ENCODE results near the gene DEPDC4. TPM values are rescaled to one million over a fixed set of nuclear protein-coding genes. Genes with fewer than 3 reads are reported as not detected.

Gene DEPDC4
- total RNA-seq, 1 donor from 2014 or later, result 1.7 TPM

DNA sequence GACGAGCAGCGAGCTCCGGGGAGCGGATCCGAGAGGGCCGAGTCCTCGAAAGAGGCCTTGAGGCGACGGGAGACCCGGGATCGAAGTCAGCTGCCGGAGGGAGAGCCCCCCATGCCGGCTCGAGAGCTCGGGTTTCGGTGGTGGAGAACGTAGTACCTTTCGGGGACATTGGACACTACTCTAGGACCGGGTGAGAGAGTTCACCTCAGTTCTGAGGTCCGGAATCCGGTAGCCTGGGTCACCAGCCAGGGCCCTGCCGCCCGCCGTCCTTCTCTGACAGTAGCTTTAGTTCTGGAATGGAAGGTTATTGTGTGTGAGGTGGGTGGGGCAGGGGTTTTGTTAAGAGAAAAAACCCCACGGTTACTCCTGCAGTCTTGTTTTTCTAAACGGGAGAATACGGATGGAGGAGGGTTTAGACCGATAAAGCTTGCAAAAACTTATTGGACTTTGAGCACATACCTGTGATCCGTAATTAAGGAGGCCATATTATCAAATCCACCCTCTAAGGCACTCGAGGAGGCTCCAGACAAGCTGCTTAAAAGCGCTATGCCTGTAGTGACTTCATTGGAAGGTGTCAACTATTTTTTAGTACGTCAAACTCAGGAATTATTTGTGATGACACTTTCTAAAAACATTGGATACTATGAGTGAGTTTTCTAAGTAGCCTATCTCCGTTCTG lies 863 bp upstream of the DEPDC4 start:
- FAIRE-seq (no peak), DNase-seq (ENCODE audit: low read depth) (peak; percentile 51)
- Histone ChIP-seq H3K36me3 (ENCODE audit: insufficient read depth, low read length) (no peaks in the 10 kb centered on the region), H3K4me3 (ENCODE audit: insufficient read depth, low read depth, low read length) (peak overlapping the region; percentile 76), H3K79me2 (ENCODE audit: insufficient read depth, low read length) (peaks cover 53% of the 10 kb centered on the region), H3K27ac (ENCODE audit: low read depth, low read length) (peak overlapping the region; percentile 88), H3K27me3 (ENCODE audit: insufficient read depth, low read length) (no peaks in the 10 kb centered on the region), H3K4me2 (ENCODE audit: low read length) (peak overlapping the region; percentile 85), H4K20me1 (ENCODE audit: insufficient read depth, low read length) (peaks cover 24% of the 10 kb centered on the region), H3K4me1 (ENCODE audit: insufficient read depth, low read length) (peaks cover 12% of the 10 kb centered on the region), H2AFZ (ENCODE audit: low read depth, low read length) (peak overlapping the region; percentile 84), H3K9me3 (ENCODE audit: insufficient read depth, low read depth, low read length) (no peaks in the 10 kb centered on the region), H3K9ac (ENCODE audit: low read length) (peak overlapping the region; percentile 92)
- Mint-ChIP-seq H3K27ac (ENCODE audit: unreplicated experiment) (peak overlapping the region; percentile 78), H3K9me3 (ENCODE audit: unreplicated experiment) (no peaks in the 10 kb centered on the region), H3K4me1 (ENCODE audit: low read depth, unreplicated experiment) (peaks cover 5% of the 10 kb centered on the region), H3K36me3 (ENCODE audit: low read depth, unreplicated experiment) (no peaks in the 10 kb centered on the region), H3K4me3 (ENCODE audit: unreplicated experiment) (peak overlapping the region; percentile 97), H3K27me3 (ENCODE audit: low read depth, unreplicated experiment) (no peaks in the 10 kb centered on the region)
- no peak for TF ChIP-seq EZH2 (IDR thresholded peaks at IDR 0.05; ENCODE audit: insufficient read depth, low read length)
- TF ChIP-seq, protein P1, sequence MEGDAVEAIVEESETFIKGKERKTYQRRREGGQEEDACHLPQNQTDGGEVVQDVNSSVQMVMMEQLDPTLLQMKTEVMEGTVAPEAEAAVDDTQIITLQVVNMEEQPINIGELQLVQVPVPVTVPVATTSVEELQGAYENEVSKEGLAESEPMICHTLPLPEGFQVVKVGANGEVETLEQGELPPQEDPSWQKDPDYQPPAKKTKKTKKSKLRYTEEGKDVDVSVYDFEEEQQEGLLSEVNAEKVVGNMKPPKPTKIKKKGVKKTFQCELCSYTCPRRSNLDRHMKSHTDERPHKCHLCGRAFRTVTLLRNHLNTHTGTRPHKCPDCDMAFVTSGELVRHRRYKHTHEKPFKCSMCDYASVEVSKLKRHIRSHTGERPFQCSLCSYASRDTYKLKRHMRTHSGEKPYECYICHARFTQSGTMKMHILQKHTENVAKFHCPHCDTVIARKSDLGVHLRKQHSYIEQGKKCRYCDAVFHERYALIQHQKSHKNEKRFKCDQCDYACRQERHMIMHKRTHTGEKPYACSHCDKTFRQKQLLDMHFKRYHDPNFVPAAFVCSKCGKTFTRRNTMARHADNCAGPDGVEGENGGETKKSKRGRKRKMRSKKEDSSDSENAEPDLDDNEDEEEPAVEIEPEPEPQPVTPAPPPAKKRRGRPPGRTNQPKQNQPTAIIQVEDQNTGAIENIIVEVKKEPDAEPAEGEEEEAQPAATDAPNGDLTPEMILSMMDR (IDR thresholded peaks at IDR 0.05; ENCODE audit: insufficient read depth, low read depth, low read length), result no peak

DNA sequence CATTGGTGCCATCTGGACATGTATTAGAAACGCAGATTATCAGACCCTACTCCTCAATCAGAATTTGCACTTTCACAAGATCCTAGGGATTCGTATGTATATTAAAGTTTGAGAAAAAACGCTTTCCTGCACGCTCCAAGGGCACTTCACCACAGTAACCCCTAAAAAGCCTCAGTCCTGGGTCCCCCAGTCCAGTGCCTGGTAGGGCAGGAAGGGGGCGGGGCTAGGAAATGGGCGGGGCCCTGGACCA lies 369 bp downstream of the DEPDC4 start:
- no peak for FAIRE-seq
- Histone ChIP-seq H3K36me3 (ENCODE audit: insufficient read depth, low read length) (no peaks in the 10 kb centered on the region), H3K27me3 (ENCODE audit: insufficient read depth, low read length) (no peaks in the 10 kb centered on the region), H3K4me1 (ENCODE audit: insufficient read depth, low read length) (peaks cover 12% of the 10 kb centered on the region), H3K27ac (ENCODE audit: low read depth, low read length) (peak overlapping the region; percentile 64), H3K9me3 (ENCODE audit: insufficient read depth, low read depth, low read length) (no peaks in the 10 kb centered on the region), H3K4me2 (ENCODE audit: low read length) (peak overlapping the region; percentile 85), H3K9ac (ENCODE audit: low read length) (peak overlapping the region; percentile 92), H2AFZ (ENCODE audit: low read depth, low read length) (peak overlapping the region; percentile 94), H3K79me2 (ENCODE audit: insufficient read depth, low read length) (peaks cover 41% of the 10 kb centered on the region), H3K4me3 (ENCODE audit: insufficient read depth, low read depth, low read length) (peak overlapping the region; percentile 76), H4K20me1 (ENCODE audit: insufficient read depth, low read length) (peaks cover 15% of the 10 kb centered on the region)
- no peak overlapping the region for H3K27ac Mint-ChIP-seq (ENCODE audit: unreplicated experiment)
- H3K27me3 Mint-ChIP-seq (ENCODE audit: low read depth, unreplicated experiment), result no peaks in the 10 kb centered on the region
- no peak for TF ChIP-seq EZH2 (IDR thresholded peaks at IDR 0.05; ENCODE audit: insufficient read depth, low read length)
- TF ChIP-seq, protein P1 (IDR thresholded peaks at IDR 0.05; ENCODE audit: insufficient read depth, low read depth, low read length), result no peak
- H3K9me3 Mint-ChIP-seq (ENCODE audit: unreplicated experiment), result no peaks in the 10 kb centered on the region
- no peak for DNase-seq (ENCODE audit: low read depth)
- peak overlapping the region; percentile 97 for H3K4me3 Mint-ChIP-seq (ENCODE audit: unreplicated experiment)
- no peaks in the 10 kb centered on the region for H3K36me3 Mint-ChIP-seq (ENCODE audit: low read depth, unreplicated experiment)
- peaks cover 5% of the 10 kb centered on the region for H3K4me1 Mint-ChIP-seq (ENCODE audit: low read depth, unreplicated experiment)

Data from astrocyte (in vitro differentiated cells and primary cell).